ENCODE measurements around the gene FLRT3.

The FLRT3 gene

DNA sequence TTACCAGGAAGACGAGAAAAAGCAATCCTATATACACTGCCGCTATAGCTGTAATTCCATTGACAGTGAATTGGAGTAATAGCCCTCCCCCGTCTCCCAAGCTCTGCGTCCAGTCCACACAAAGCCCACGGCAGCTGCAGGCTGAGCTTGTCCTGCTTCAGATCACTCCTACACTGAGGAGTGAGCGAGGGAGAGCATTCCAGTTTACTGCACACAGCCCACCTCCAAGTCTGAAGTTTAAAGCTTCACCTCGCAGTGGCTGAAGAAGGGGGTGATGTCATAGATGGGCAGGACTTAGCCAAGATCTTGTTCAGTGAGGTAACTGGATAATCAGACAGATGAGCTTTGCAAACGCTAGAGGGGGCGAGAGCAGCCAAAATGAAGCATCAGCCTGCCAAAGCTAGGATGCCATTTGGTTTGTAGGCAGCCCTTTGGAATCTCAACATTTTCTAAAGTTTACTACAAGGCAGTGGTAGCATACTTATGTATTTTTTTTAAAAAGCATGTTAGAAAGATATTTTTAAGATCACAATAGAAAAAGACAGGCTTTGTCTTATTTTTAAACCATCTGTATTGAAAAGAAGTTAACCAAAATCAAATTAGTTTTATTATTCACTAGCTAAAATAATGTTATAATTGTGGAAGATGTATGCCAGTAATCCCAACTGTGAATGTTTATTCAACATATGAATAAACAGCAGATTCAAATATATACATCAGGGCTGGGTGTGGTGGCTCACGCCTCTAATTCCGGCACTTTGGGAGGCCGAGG is at the start of gene FLRT3:
TSS of gene FLRT3 (minus strand) at position 213 of the 772 bp plus-strand sequence. CDS start 10,106 bp downstream, outside the sequence.
- no peak for DNase-seq (ENCODE audit: low read depth in 2 of 3, low spot score in 1 of 3)

DNA sequence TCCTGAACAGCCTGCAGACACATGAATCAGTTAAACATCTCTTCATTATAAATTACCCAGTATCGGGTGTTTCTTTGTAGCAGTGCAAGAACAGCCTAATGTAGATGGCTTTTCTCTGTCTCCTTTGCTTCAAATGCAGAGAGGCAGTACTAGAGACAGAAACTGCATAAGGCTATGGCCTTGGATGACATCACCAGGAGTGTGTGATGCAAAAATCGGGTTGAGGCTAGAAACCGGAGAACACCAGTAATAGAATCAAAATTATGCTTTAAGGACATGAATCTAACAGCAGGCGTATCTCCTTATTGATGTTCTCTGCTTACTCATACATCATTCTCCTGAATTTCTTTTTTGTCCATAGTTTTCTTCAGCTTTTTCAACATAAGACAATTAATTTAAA is 49.3 kb upstream of the FLRT3 start:
- no peak for DNase-seq (ENCODE audit: low read depth in 2 of 3, low spot score in 1 of 3)

DNA sequence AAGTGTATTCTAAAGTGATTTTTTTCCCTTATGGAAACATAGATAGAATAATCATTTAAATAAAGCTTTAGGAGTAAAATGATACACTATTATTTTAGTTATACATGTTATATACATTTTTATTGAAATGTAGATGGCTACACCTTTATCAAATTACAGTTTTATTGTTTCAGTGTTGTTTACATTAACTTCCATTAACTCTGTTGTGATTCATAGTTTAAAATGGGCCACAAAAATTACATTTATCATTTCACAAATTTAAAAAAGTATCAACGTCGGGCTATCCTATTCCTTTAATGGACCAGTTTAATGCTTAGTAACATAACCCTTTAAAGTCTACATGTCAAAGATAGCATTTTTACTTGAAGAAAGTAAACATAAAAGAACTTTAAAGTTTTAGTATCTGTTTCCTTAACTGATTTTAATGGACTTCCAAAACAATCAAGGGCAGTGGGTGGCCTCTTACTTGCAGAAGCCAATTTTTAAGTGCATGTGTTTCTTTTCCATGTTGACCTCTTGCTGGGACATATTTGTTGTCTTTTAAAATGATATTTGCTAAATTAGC is 47.8 kb upstream of the FLRT3 start:
- DNase-seq (ENCODE audit: low read depth in 2 of 3, low spot score in 1 of 3), result no peak

DNA sequence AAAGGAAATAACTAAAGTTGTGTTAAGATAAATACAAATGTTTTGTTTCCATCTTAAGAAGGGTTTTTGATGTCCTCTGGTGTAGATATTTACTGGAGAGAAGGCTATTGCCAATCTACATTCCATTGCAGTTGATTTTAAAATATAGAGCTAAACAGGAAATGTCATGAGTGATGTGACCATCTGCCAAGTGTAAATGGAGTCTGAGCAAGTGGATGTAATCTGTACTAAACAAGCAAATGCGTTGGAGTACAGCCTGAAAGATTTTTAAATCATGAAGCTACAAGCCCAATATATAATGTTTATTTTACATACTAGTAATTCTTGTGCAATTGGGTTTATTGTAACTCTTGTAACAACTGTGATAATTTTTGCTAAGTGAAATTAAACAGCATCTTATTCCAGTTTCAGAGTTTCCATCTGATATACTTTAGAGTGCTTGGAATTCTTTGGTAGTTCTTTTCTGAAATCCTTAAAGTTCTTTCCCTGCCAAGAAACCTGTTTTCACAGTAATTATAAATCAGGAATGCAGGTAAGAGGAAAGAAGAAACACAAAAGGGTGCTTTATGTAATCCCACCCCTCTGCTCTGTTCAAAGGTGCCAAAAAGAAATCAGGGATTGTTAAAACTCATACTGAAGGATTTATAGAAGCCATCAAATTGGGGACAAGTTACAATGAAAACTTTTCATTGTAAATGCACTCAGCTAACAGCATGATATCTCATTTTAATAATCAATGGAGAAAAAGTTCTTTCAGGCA is 47.2 kb upstream of the FLRT3 start:
- no peak for DNase-seq (ENCODE audit: low read depth in 2 of 3, low spot score in 1 of 3)

DNA sequence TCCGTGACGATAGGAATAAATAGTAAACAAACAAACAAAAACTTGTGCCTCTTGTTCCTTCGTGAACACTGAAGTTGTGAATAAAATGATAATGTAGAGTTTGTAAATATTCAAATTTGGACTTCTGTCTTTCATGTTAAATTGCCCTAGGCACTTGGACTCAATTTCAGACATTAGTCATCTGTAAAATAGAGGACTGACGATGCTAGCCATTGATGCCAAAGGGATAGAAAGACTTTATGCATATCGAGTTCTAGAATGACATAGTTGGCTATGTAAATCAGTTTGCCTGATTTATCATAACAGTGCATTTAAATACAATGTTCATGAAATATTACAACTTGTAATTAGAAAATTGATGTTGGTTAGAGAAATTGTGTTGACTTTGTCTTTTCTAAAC is 45.9 kb upstream of the FLRT3 start:
- no peak for DNase-seq (ENCODE audit: low read depth in 2 of 3, low spot score in 1 of 3)

DNA sequence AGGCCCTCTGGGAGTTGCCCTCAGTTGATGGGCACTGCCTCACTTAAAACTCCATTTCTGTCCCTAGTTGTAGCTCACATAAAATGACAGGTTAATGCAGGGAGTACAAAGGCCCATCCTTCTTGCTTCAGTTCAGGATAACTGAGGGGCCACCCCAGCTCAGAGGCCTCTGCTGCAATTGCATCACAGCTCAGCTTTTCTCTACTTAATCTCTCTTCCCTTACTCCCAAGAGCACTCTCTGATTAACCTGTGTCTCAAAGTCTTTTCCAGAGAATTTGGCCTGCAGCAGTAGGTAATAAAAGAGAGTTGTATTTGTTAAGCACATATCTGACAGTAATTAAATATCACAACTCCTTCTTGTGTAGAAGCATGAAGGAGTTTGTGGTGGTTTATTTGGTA is 40.9 kb upstream of the FLRT3 start:
- no peak for DNase-seq (ENCODE audit: low read depth in 2 of 3, low spot score in 1 of 3)

DNA sequence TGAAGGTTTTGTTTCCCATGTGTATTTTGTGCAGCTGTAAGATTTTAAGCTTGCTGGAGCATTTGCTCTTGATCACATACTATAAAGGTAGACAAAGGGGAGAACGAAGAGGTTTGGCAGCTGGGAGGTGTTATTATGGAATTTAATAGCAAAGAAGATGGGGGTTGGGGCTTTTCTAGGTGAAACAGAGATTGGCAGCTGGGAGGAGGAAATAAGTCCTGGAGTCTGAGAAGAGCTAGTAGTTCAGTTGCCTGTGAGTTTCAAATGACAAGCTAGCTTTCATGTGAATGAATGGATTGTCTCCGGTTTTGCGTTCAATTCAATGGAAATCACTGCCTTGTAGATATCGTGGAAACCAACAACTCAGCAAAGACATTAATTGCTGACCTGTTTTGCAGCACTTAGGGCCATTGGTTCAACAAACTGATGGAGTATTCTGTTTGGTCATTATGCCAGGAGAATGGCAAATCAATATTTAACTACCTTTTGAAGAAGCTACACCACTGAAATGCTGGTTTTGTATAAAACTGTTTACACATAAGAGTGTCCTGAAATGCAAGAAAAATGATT is 38.1 kb upstream of the FLRT3 start:
- no peak for DNase-seq (ENCODE audit: low read depth in 2 of 3, low spot score in 1 of 3)

DNA sequence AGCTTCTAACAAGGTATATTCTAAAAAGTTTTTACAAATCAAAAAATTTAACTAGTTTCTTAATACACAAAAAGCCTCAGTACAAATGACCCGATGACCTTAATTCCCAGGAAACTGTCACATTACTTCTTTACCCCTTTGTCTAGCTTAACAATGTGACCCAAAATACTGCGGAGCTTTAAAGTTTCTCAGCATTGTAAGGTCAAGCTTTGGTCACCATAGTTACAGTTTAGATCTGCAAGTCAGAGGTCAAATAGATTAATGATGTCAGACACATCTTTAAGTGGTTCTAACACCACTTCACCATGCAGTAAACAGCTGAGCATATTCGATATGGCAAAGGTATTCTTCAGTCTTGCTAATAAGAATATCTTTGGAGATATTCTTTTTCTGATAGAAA is 36.8 kb upstream of the FLRT3 start:
- DNase-seq (ENCODE audit: low read depth in 2 of 3, low spot score in 1 of 3), result no peak

DNA sequence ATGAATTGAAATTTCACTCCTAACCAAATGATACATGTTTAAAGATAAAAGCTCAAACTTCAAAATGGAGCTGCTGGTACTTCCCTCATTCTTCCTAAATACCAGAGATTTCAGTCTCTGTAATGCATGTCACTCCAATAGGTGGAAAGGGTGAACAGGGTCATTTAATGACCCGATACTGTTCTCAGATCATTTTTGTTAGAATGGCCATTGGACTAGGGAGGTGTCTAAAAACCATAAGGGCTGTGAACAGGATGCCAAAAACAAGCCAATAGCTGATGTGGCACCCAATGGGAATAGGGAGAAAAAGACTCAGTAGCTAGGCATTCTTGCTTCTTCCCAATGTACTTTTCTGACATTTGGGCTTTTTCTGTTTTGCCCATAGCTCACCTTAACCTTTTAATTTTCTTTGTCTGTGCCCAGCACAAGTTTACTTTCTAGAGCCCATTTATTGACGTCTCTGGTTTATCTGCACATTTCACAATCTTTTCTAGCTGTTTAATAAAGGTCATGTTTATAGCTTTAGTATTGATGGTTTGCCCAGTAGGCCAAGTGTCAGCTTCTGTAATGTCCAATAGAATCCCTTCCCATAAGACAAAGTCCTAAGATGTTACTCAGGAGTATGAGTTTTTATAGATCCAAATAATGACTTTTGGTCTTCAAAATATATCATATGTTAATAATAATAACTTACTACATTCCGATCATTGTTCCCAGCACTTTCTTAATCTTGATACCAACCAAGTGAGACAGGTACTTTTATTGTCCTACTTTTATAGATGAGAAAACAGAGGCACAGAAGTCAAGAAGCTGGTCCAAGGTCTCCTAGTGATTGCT is 24.3 kb upstream of the FLRT3 start:
- no peak for DNase-seq (ENCODE audit: low read depth in 2 of 3, low spot score in 1 of 3)

DNA sequence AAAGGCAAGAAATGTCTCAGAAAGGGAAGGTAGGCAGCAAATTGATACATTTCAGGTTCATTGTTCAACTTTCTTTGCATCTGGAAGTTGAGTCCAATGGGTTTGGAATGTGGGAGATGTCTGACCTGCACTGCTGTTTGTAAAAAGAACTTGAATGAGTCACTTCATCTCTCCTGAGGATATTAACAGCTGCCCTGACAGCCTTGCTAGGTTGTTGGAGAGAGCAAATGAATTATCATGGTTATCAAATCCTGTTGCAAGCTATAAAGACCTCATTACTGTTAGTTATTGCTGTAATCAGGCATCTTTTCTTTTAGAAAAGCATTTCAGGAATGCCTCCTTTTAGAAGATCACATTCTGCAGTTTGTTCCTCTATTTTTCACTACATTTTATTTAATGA is 23.0 kb upstream of the FLRT3 start:
- DNase-seq (ENCODE audit: low read depth in 2 of 3, low spot score in 1 of 3), result no peak

DNA sequence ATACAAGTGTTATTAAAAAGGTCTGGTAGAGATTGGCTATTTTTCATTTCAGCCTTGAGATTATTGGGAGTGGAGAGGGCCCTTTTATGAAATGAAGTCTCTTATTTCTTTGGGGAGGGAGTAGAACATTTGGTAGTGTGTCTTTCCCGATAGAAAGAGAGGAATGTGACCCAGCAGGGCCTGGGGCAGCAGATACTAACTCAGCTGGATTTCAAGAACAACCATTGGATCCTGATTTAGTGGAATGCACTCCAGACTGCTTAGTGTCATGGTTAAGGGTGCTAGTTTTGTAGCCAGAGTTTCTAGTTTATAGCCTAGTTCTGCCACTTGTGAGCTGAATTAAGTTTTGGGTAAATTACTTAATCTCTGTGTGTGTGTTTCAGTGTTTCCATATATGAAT is 18.4 kb upstream of the FLRT3 start:
- DNase-seq (ENCODE audit: low read depth in 2 of 3, low spot score in 1 of 3), result no peak

DNA sequence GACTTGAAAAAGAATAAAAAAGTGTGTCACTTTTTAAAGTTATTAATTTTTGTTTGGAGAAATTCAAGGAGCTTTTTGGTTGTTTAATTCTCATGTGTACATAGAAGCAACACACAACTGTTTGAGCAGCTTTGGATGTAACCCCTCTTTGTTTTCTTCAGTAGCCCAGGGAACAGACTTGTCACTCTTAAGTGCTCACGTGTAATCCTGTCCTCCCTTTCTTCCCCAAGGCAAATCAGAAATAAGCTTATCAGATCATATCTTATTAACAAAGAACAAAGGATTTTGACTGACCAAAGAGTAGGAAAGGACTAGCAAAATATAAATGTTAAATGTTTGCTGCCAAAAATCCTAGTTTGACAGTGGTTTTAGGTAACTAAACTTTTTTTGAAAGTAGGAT is 7.3 kb upstream of the FLRT3 start:
- DNase-seq (ENCODE audit: low read depth in 2 of 3, low spot score in 1 of 3), result no peak

DNA sequence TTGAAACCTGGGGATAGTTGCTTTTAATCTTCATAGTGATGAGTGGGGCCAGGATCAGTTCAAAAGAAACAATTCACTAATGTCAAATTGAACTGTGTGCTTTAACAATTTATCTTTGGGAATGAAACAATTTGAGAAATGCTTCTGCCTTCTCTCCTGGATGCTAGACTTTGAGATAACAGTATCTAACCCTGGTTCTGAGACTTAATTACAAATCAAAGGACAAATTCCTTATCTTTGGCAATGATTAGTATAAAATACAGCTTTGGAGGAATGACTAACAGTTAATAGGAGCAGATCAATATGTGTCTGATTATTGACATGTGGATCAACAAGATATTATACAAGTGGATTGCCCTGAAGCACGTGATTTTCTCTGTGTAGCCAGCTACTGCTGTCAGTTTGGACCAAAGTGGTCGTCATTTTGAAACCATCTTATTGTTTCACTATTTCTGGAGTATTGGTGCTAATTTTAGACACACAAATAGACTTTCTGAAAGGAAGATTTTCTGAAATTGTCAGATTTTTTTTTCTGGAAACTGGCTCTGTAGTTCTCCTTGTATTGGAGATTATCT is 6.2 kb upstream of the FLRT3 start:
- DNase-seq (ENCODE audit: low read depth in 2 of 3, low spot score in 1 of 3), result no peak

DNA sequence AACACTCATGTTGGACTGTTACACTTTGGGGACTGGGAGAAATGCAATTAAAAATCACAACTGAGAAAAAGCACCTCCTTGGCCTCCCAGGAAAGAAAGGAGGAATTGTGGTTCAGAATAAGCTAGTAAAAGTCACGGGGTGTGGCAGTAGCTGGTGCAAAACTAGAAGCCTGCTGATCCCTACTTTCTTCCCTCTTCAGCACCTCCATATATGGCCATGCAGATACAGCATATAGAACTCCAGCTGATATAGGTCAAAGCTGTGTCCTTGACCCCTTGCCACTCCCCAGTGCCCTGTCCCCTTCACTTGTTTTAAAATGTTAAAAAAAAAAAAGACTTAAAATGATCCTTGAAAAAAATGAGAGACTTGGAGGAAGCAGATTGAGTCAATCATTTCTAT is 5.5 kb upstream of the FLRT3 start:
- DNase-seq (ENCODE audit: low read depth in 2 of 3, low spot score in 1 of 3), result no peak

DNA sequence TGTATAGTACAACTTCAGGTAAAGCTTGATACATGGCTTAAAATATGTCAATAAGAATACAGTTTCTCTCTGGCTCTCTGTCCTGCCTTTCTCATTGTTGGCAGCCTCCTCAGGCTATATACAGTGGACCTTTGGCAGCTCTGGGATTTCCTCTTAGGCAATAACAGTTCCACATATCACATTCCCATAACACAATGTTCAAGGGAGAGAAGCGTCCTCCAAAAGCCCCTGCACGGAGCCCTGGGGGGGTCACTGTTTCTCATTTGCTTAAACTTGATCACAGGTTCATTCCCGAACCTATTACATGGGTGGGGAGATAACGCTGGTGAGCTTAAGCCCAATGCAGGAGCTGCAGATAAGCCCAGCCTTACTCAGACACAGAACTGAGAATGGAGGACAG is 4.4 kb upstream of the FLRT3 start:
- DNase-seq (ENCODE audit: low read depth in 2 of 3, low spot score in 1 of 3), result no peak

DNA sequence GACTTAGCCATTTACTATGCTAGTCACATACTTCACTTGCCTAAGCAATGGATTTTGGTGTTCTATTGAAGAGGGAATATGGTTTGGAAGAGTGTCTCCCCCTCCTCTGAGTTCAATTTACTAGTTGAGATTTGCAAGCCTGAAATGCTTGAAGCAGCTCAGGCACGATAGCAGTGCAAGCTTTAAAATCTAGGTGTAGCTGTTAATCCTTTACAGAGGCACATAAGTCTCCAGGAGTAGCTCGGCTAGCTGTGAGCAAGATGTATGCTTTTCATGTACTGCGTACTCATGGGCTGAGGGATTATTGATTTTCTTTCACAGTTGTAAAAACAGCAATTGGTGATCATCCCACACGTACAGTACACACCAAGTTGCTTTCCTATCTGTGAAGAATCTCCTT is 726 bp downstream of the FLRT3 start:
- no peak for DNase-seq (ENCODE audit: low read depth in 2 of 3, low spot score in 1 of 3)

DNA sequence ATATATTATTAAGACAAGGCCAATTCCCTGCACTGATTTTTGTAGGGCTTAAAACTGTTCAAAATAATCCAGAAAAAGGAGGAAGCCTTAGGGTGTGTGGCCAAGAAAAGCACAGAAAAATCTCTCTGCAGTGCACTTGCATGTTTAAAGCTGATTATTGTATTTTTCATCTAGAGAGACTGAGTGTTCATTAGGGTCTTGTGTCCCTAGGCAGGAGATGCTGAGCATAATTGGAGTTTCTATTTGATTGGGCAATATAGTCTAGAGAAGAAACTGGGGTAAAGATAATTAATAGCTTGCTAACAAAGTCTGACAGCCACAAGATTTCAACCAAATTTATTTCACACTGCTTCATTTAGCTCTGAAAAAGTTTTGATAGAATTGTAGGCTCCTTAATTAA is 2.4 kb downstream of the FLRT3 start:
- no peak for DNase-seq (ENCODE audit: low read depth in 2 of 3, low spot score in 1 of 3)

DNA sequence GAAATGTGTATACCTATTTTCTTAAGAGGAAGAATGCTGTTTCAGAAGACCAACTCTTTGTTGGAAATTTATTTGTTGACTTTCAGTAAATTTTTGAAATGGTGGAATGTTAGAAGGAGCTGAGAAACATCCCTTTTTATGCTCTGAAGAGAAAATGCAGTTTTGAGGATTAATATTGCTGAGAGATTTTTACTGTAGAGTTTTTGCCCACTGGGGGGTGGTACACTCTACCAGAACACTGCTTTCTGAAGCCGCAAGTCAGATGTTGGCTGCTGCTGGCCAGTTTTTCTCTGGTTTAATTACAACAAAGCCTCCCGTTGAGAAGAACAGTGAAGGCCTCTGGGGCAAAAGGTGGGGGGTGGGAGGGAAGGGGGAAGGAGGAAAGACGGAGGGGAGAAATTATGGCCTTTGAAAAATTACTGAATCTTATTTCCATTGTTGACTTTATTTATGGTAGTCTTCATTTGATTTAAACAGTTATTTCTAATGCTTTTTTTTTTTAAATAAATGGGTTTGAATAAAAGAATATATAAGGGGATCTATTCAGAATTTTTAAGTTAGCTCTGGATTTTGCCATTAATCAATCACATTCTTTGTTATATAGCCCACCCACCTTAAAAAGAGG is 3.0 kb downstream of the FLRT3 start:
- DNase-seq (ENCODE audit: low read depth in 2 of 3, low spot score in 1 of 3), result no peak

DNA sequence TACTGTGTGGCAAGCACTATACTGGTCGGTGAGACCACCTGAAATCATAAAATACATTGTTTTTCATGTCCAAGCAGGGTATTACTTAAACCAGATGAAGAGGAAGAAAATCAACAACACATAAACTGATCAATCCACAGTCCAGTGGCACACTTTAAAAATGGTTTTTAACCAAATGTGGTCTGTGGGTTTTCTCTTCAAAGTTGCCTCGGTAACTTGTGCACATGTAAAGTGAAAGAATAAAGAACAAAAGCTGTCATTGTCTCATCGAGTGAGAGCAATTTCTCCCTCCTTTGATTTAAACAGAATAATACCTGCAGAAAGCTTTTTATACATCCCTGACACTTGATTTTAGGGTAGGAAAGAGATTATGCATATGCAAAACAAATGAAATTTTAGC is 3.7 kb downstream of the FLRT3 start:
- no peak for DNase-seq (ENCODE audit: low read depth in 2 of 3, low spot score in 1 of 3)

DNA sequence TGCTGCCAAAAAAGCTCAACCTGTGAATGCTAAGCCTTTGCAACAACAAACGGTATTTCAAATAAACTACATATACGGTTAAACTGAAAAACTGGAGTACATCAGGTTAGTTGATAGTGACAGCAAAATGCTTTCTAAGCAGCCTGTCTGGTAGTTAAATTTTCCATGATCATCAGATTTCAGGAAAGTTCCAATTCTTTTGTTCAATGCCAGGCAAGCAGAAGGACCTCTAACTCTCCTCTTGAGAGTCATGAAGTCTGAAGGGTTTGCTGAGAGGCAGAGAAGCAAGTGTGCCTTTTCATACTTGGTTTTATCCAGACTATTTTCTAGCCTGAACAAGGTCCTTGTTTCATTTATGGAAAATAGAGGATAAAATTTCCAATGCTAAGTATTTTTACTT is 4.5 kb downstream of the FLRT3 start:
- no peak for DNase-seq (ENCODE audit: low read depth in 2 of 3, low spot score in 1 of 3)
